ENCODE data around the gene SCEL. TPM values are rescaled to one million over a fixed set of nuclear protein-coding genes. Genes with fewer than 3 reads are reported as not detected.
A peak's percentile ranks its signal among the peaks of the same experiment; 100 is the strongest.

Gene SCEL
- total RNA-seq, 2 experiments from 2014 or later, result not detected

DNA sequence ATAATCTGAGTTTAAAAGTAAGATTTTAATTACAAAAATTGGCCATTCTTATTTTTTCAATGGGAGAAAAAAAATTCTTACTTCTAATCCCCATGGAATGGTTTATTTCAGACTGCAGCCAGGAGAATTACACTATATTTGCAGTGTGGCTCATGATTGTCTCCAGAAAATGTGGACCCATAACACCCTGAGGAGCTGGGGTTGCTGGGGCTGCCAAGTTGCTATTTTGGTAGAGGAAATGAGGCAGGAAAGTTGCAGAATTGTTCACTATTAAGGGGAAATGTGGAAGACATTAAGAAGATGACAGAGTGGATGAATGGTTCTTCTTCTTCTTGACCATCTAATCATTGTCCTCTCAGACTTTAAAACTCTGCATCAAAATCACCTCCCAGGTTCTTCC is 4.6 kb upstream of the SCEL start:
- ChIA-PET CTCF (no interaction called here), POLR2A (no interaction called here)
- H3K27ac Mint-ChIP-seq, result no peak overlapping the region
- no peaks in the 10 kb centered on the region for H3K4me1 Mint-ChIP-seq (ENCODE audit: low read depth)
- H3K27me3 Mint-ChIP-seq, result peaks cover 2% of the 10 kb centered on the region
- ATAC-seq (no peak), DNase-seq (no peak)
- H3K36me3 Mint-ChIP-seq (ENCODE audit: low read depth), result no peaks in the 10 kb centered on the region
- H3K9me3 Mint-ChIP-seq, result no peaks in the 10 kb centered on the region
- no peak for TF ChIP-seq CTCF (IDR thresholded peaks at IDR 0.05)
- H3K4me3 Mint-ChIP-seq, result no peak overlapping the region
- intact Hi-C loops (cut with micrococcal nuclease), result no loop called here

DNA sequence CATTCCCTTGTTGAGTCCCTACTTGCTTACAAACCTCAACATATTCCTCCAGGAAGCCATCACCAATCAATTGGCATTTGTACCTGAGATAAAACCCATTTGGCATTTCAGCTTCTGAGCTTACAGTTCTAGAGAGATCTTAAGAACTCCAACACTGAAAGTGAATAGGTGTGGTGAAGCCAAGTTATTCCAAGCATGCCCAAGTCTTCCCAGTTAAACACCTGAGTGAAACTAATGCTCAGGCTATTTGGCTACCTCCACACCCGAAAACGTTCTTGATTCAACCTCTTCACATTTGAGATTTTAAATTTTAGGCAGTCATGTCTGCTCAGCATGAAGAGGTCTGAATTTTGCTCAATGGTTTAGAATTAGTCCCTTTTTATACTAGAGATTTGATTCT is 2.5 kb upstream of the SCEL start:
- no peak for DNase-seq
- Mint-ChIP-seq H3K4me3 (no peak overlapping the region), H3K27ac (no peak overlapping the region), H3K27me3 (peaks cover 3% of the 10 kb centered on the region), H3K36me3 (ENCODE audit: low read depth) (no peaks in the 10 kb centered on the region), H3K9me3 (no peaks in the 10 kb centered on the region), H3K4me1 (ENCODE audit: low read depth) (no peaks in the 10 kb centered on the region)
- POLR2A ChIA-PET, result no interaction called here
- intact Hi-C loops (cut with micrococcal nuclease), result no loop called here
- CTCF ChIA-PET, result interaction anchor here (1.9 kb wide), 1 partner anchor 54 kb away, joined by 8 read pairs; no protein-coding TSS in a partner anchor
- ATAC-seq, result no peak
- no peak for TF ChIP-seq CTCF (IDR thresholded peaks at IDR 0.05)

GRCh38 chr13:77533875-77534788 is 1.4 kb upstream of the SCEL start:
- H3K4me1 Mint-ChIP-seq (ENCODE audit: low read depth), result no peaks in the 10 kb centered on the region
- no peaks in the 10 kb centered on the region for H3K36me3 Mint-ChIP-seq (ENCODE audit: low read depth)
- ChIA-PET POLR2A (interaction anchor here (1.0 kb wide), 1 partner anchor 11 kb away, joined by 3 read pairs; no protein-coding TSS in a partner anchor), CTCF (interaction anchor here (1.9 kb wide), 1 partner anchor 55 kb away, joined by 8 read pairs; no protein-coding TSS in a partner anchor)
- TF ChIP-seq CTCF (IDR thresholded peaks at IDR 0.05), result no peak
- DNase-seq (peak; percentile 7), ATAC-seq (no peak)
- H3K9me3 Mint-ChIP-seq, result no peaks in the 10 kb centered on the region
- H3K27ac Mint-ChIP-seq, result no peak overlapping the region
- H3K4me3 Mint-ChIP-seq, result no peak overlapping the region
- intact Hi-C loops (cut with micrococcal nuclease), result no loop called here
- H3K27me3 Mint-ChIP-seq, result peaks cover 3% of the 10 kb centered on the region

DNA sequence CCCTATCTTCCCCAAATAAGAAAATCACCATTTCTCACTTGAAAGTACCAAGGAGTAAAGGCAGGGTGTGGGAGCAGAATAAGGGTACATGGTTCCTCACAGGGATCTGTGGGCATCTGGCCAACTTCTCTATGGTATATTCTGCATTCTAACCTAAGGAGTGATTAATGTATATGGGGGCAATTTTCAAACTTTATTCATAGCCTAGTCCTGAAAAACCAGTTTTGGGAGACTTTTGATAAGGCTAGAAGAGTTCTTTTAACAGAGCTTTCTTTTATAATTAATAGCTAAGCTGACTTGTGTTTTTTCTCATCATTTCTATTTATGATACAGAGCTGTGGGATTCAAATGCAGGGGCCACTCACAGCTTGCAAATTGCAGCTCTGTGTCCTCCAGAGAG is 852 bp downstream of the SCEL start:
- CTCF ChIA-PET, result interaction anchor here (1.2 kb wide), 1 partner anchor 9 kb away, joined by 4 read pairs; no protein-coding TSS in a partner anchor
- TF ChIP-seq CTCF (IDR thresholded peaks at IDR 0.05), result no peak
- no peaks in the 10 kb centered on the region for H3K4me1 Mint-ChIP-seq (ENCODE audit: low read depth)

DNA sequence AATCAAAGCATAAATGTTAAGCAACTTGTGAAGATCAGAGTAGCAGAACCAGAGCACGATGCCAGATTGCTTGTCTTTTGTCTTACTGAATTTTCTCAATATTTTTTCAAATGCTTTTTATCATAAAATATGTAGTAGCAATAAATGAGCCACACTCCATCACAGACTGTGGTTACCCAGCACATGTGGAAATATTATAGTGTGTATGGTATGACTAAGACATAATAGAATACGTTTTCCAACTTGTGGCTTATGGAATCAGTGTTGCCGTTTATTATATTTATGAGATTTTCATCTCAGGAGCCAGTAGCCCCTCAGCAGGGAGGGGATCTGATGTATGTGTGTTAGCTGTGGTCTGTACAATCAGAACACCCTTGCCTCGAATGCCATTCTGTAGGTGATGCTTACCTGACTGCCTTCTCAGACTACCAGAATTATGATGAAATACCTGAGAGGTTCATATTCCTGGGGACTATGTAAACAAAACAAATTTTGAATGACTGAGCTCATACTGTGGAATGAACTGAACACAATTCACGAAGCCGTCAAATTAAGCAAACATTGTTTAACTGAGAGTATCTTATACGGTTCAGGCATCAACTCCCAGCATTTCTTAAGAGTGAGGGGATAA is 1.9 kb downstream of the SCEL start:
- H3K9me3 Mint-ChIP-seq, result no peaks in the 10 kb centered on the region
- ChIA-PET CTCF (no interaction called here), POLR2A (interaction anchor here (0.6 kb wide), 1 partner anchor 494 kb away, joined by 4 read pairs; no protein-coding TSS in a partner anchor)
- intact Hi-C loops (cut with micrococcal nuclease), result no loop called here
- DNase-seq (no peak), ATAC-seq (no peak)
- no peak for TF ChIP-seq CTCF (IDR thresholded peaks at IDR 0.05)
- no peak overlapping the region for H3K27ac Mint-ChIP-seq
- peaks cover 11% of the 10 kb centered on the region for H3K27me3 Mint-ChIP-seq
- no peak overlapping the region for H3K4me3 Mint-ChIP-seq
- no peaks in the 10 kb centered on the region for H3K4me1 Mint-ChIP-seq (ENCODE audit: low read depth)
- no peaks in the 10 kb centered on the region for H3K36me3 Mint-ChIP-seq (ENCODE audit: low read depth)

More for the DNA sequence above, 852 bp downstream of the SCEL start:
- Mint-ChIP-seq H3K4me3 (no peak overlapping the region), H3K27ac (no peak overlapping the region), H3K36me3 (ENCODE audit: low read depth) (no peaks in the 10 kb centered on the region), H3K9me3 (no peaks in the 10 kb centered on the region), H3K27me3 (peaks cover 11% of the 10 kb centered on the region)
- DNase-seq (no peak), ATAC-seq (no peak)
- intact Hi-C loops (cut with micrococcal nuclease), result no loop called here
- POLR2A ChIA-PET, result no interaction called here

Measured in activated CD8-positive, alpha-beta T cell treated with anti-CD3 and anti-CD28 coated beads for 36 hours (primary cell).